Cardiac septum (tissue), 1 donor: ENCODE data around the gene POLR1G. TPM values are rescaled to one million over a fixed set of nuclear protein-coding genes. Genes with fewer than 3 reads are reported as not detected.
"Not testable (repeated sequence)": the region's sequence is repeated elsewhere in the genome, so short reads cannot be mapped to it uniquely, and the experiment has no call there.

ENCODE experiments used
- DNase-seq: peaks from one replicate; pipeline ENCODE4 v3.0.0-alpha.2; 2020; ENCODE audit warnings: low spot score
- intact Hi-C: fragments of 100-400 bp; cut with DNase I; formaldehyde crosslinking; loops from one replicate; pipeline ENCODE4 v1.14.0; 2022
- total RNA-seq: library from RNA; stranded (reverse); fragmentation: NEBNext Ultra II Directional; extraction: Animal tissue kit (Norgen Biotek cat#: 25700); gene quantifications from one replicate; pipeline ENCODE4 v1.2.1, GENCODE V29; 2021
- donor health status: DM: no; HTN: no; CAD: no.

POLR1G gene
- total RNA-seq, 1 donor from 2014 or later: 3.2 TPM

GRCh38 chr19:45391871-45392665 lies 14.4 kb upstream of the POLR1G start:
- intact Hi-C loops: no loop called here
- DNase-seq: no peak

GRCh38 chr19:45395821-45396617 lies 10.4 kb upstream of the POLR1G start:
- no peak for DNase-seq
- intact Hi-C loops: no loop called here

GRCh38 chr19:45400192-45400591 lies 6.3 kb upstream of the POLR1G start:
- DNase-seq: no peak

GRCh38 chr19:45401815-45402214 lies 4.6 kb upstream of the POLR1G start:
- intact Hi-C loops: no loop called here

More at GRCh38 chr19:45400192-45400591, 6.3 kb upstream of the POLR1G start:
- intact Hi-C loops: no loop called here

GRCh38 chr19:45402298-45403061 lies 4.0 kb upstream of the POLR1G start:
- intact Hi-C loops: no loop called here
- DNase-seq: no peak

More at GRCh38 chr19:45401815-45402214, 4.6 kb upstream of the POLR1G start:
- DNase-seq: no peak

GRCh38 chr19:45403272-45403671 lies 3.2 kb upstream of the POLR1G start:
- no peak for DNase-seq
- intact Hi-C loops: no loop called here

GRCh38 chr19:45403781-45404556 lies 2.5 kb upstream of the POLR1G start:
- intact Hi-C loops: no loop called here
- DNase-seq: no peak

- intact Hi-C loops: no loop called here
- peak; percentile 93 for DNase-seq
Measured at GRCh38 chr19:45404557-45405434, 1.6 kb upstream of the POLR1G start, which contains the start of gene PPP1R13L. Gene PPP1R13L (minus strand): TSS chr19:45405069. CDS start chr19:45398318, 6,751 bp downstream.

- peak; percentile 94 for DNase-seq
- intact Hi-C loops: loop anchor here (2.0 kb wide), 1 partner anchor 17 kb away; the partner anchor contains the start of gene ERCC1
Measured at GRCh38 chr19:45405435-45406225, 814 bp upstream of the POLR1G start.

GRCh38 chr19:45407091-45407375 lies 589 bp downstream of the POLR1G start:
- no peak for DNase-seq
- intact Hi-C loops: loop anchor here (2.0 kb wide), 1 partner anchor 16 kb away; the partner anchor contains the start of gene ERCC1

GRCh38 chr19:45407585-45407984 lies 1.1 kb downstream of the POLR1G start:
- intact Hi-C loops: loop anchor here (2.0 kb wide), 1 partner anchor 15 kb away; the partner anchor contains the start of gene ERCC1
- not testable (repeated sequence) for DNase-seq

GRCh38 chr19:45408121-45408520 lies 1.7 kb downstream of the POLR1G start:
- intact Hi-C loops: no loop called here
- DNase-seq: no peak

- no peak for DNase-seq
- intact Hi-C loops: no loop called here
Measured at GRCh38 chr19:45408830-45409556, 2.5 kb downstream of the POLR1G start.

- intact Hi-C loops: no loop called here
- no peak for DNase-seq
Measured at GRCh38 chr19:45409557-45409920, 3.1 kb downstream of the POLR1G start.

- DNase-seq, intact Hi-C loops: not testable (repeated sequence)
Measured at GRCh38 chr19:45410330-45410729, 3.9 kb downstream of the POLR1G start.

GRCh38 chr19:45413497-45413896 lies 7.1 kb downstream of the POLR1G start:
- intact Hi-C loops: no loop called here
- no peak for DNase-seq

GRCh38 chr19:45414468-45414867 lies 8.0 kb downstream of the POLR1G start:
- DNase-seq: no peak
- intact Hi-C loops: no loop called here
